ENCODE data around the gene ACTA1. TPM values are rescaled to one million over a fixed set of nuclear protein-coding genes. Genes with fewer than 3 reads are reported as not detected.

ACTA1 gene
- total and polyA plus RNA-seq, 2 donors = 7.9 to 51.9 TPM

DNA sequence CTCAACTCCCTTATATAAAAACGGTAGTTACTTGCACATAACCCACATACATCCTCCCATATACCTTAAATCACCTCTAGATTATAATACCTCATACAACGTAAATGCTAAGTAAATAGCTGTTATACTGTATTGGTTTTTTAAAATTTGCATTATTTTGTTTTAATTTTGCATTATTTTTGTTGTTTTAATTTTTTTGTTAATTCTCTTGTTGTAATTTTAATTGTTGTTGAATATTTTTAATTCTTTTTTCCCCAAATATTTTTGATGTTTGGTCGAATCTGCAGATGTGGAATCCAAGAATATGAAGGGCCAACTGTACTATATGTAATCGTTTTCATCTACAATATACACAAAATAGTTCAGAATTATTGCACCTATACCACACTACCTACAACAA, 23.5 kb upstream of the ACTA1 start:
- Histone ChIP-seq H3K4me3 (ENCODE audit: low read depth, low read length) (no peak overlapping the region), H3K4me1 (ENCODE audit: insufficient read depth) (no peaks in the 10 kb centered on the region), H3K27ac (ENCODE audit: low read depth) (no peak overlapping the region), H3K36me3 (ENCODE audit: insufficient read depth) (peaks cover 8% of the 10 kb centered on the region)
- whole genome bisulfite sequencing = 87% methylated on average over 4 of the region's 4 CpGs
- no peak for DNase-seq (ENCODE audit: extremely low spot score)

DNA sequence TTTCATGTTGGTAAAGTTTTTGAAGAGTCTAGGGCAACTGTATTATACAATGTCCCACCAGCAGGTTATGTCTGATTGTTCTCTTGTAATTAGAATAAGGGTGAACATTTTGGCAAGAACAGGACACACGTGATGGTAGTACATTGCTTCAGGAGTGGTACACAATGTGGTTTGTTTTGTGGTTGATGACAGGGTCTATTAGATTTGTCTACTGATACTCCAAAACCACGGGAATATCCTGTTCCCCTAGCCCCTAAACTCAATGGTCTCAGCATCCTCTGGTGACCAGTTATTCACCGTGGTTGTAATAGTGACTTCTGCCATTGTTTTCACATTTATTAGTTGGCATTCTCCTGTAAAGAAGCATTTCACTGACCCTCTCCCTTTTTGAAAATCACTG, 22.1 kb upstream of the ACTA1 start:
- Histone ChIP-seq H3K4me1 (ENCODE audit: insufficient read depth) (no peaks in the 10 kb centered on the region), H3K27ac (ENCODE audit: low read depth) (no peak overlapping the region), H3K36me3 (ENCODE audit: insufficient read depth) (peaks cover 8% of the 10 kb centered on the region), H3K4me3 (ENCODE audit: low read depth, low read length) (no peak overlapping the region)
- DNase-seq (ENCODE audit: extremely low spot score) = no peak
- 77% methylated on average over 3 of the region's 3 CpGs for WGBS

DNA sequence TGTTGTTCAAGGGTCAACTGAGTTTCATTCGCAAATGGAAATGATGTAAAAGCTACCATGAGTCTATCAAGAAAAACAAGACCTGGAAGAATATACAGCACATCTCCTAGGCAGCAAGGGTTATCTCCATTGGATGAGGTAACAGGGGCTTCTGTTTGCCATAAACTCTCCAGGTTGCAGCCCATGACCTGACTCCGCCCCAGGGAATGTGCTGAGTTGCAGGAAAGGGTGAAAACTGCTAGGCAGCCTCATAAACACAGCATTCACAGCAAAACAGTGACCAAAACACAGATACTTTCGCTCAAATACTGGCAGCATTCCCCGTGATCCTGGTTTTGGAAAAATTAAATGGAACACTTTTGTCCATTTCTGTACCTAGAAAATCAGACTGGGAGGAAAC, 20.2 kb upstream of the ACTA1 start:
- 89% methylated on average over 4 of the region's 4 CpGs for WGBS
- DNase-seq (ENCODE audit: extremely low spot score) = no peak
- no peaks in the 10 kb centered on the region for H3K4me1 ChIP-seq (ENCODE audit: insufficient read depth)
- H3K36me3 ChIP-seq (ENCODE audit: insufficient read depth) = peaks cover 5% of the 10 kb centered on the region
- H3K27ac ChIP-seq (ENCODE audit: low read depth) = no peak overlapping the region
- H3K4me3 ChIP-seq (ENCODE audit: low read depth, low read length) = no peak overlapping the region

DNA sequence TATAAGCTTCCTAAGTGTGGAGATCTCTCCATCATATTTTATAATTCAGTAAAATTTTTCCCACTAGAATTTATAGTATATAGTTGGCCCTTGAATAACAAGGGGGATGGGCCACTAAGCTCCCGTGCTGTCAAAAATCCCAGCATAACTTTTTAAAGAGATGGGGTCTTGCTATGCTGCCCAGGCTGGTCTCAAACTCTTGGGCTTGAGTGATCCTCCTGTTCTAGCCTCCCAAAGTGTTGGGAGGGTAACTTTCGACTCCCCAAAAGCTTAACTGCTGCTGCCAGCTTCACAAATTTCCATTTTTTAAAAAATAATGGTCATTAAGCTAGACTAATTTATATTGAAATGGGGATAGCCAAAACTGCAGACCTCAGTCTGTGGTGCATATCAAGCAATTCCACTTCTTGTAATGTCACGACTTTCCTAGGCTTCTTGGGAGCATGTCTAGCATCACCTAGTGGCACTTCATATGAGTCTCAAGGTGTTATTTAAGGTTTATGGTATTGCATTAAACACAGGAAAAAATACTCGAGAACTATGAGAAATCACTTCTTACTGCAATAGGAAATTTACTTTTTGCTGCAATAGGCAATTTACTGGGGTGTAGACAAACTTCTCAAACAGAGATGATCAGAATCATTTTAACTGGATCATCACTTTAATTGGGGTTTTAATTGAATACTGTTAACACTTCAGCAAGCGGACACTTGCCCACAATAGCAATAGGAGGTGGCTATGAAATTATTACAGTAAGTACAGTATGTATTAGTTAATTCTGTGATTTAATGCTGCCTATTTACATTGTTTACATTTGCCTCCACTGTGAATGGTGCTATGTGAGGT, 19.3 kb upstream of the ACTA1 start:
- DNase-seq (ENCODE audit: extremely low spot score) = no peak
- H3K27ac ChIP-seq (ENCODE audit: low read depth) = no peak overlapping the region
- no peak overlapping the region for H3K4me3 ChIP-seq (ENCODE audit: low read depth, low read length)
- peaks cover 5% of the 10 kb centered on the region for H3K36me3 ChIP-seq (ENCODE audit: insufficient read depth)
- WGBS = 80% methylated on average over 5 of the region's 5 CpGs
- no peaks in the 10 kb centered on the region for H3K4me1 ChIP-seq (ENCODE audit: insufficient read depth)

DNA sequence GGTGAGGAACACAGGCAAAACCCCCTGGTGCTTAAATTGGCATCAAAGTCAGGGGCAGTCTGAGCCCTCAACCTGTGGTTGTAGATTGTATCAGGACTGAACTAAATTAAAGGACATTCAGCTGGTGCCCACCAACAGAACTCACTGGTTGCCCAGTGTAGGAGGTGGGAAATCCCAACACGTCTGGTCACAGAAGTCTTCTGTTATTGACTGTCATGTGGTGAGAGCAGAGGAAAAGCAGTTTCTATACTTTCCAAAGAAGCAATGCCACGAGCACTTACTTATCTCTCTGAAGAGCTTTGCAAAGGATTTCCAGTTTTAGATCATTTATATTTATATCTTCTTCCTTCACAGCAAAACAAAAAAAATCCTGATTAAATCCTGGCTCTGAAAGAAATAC, 15.0 kb upstream of the ACTA1 start:
- Histone ChIP-seq H3K36me3 (ENCODE audit: insufficient read depth) (no peaks in the 10 kb centered on the region), H3K27ac (ENCODE audit: low read depth) (no peak overlapping the region), H3K4me1 (ENCODE audit: insufficient read depth) (no peaks in the 10 kb centered on the region), H3K4me3 (ENCODE audit: low read depth, low read length) (no peak overlapping the region)
- DNase-seq (ENCODE audit: extremely low spot score) = no peak
- 63% methylated on average over 2 of the region's 2 CpGs for WGBS

DNA sequence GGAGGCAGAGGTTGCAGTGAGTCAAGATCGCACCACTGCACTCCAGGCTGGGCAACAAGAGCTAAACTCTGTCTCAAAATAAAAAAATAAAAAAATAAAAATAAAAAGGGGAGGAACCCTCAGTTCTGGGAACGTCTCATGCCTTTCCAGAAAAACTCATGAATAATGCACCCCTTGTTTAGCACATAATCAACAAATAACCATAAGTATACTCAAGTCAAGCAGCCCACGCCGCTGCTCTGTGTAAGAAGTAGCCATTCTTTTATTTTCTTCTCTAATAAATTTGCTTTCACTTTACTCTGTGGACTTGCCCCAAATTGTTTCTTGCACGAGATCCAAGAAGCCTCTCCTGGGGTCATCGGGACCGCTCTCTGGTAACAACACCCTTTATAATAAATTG, 14.5 kb upstream of the ACTA1 start:
- no peak for DNase-seq (ENCODE audit: extremely low spot score)
- H3K4me1 ChIP-seq (ENCODE audit: insufficient read depth) = no peaks in the 10 kb centered on the region
- H3K36me3 ChIP-seq (ENCODE audit: insufficient read depth) = no peaks in the 10 kb centered on the region
- 88% methylated on average over 7 of the region's 7 CpGs for WGBS
- no peak overlapping the region for H3K4me3 ChIP-seq (ENCODE audit: low read depth, low read length)
- no peak overlapping the region for H3K27ac ChIP-seq (ENCODE audit: low read depth)

DNA sequence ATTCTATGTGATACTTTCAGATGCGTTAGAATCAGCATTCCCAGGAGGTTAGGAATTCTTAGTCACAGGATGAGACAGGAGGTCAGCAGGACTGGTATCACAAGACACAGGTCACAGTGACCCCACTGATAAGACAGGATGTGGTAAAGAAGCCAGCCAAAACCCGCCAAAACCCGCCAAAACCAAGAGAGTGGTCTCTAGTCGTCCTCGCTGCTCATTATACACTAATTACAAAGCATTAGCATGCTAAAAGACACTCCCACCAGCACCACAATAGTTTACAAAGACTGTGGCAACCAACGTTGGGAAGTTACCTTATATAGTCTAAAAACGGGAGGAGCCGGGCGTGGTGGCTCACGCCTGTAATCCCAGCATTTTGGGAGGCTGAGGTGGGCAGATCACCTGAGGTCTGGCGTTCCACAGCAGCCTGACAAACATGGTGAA, 13.9 kb upstream of the ACTA1 start:
- no peak overlapping the region for H3K4me3 ChIP-seq (ENCODE audit: low read depth, low read length)
- H3K4me1 ChIP-seq (ENCODE audit: insufficient read depth) = no peaks in the 10 kb centered on the region
- no peaks in the 10 kb centered on the region for H3K36me3 ChIP-seq (ENCODE audit: insufficient read depth)
- no peak for DNase-seq (ENCODE audit: extremely low spot score)
- H3K27ac ChIP-seq (ENCODE audit: low read depth) = no peak overlapping the region
- 89% methylated on average over 11 of the region's 11 CpGs for WGBS

DNA sequence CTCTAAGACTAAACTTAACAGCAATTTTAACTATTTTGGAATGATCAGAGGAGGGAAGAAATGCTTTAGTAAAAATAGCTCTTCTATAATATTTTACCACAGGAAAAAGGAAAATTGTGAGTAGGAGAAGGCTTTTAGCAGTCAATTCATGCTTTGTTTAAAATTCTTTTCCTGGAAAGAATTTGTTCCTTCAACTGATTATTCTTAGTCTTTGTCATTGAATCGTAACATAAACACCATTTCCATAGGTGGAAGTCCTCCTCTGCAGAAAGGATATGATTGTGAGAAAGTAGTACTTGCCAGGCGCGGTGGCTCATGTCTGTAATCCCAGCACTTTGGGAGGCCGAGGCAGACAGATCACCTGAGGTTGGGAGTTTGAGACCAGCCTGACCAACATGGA, 11.9 kb upstream of the ACTA1 start:
- no peaks in the 10 kb centered on the region for H3K36me3 ChIP-seq (ENCODE audit: insufficient read depth)
- DNase-seq (ENCODE audit: extremely low spot score) = no peak
- H3K4me3 ChIP-seq (ENCODE audit: low read depth, low read length) = no peak overlapping the region
- H3K4me1 ChIP-seq (ENCODE audit: insufficient read depth) = no peaks in the 10 kb centered on the region
- H3K27ac ChIP-seq (ENCODE audit: low read depth) = no peak overlapping the region
- WGBS = 93% methylated on average over 4 of the region's 4 CpGs

DNA sequence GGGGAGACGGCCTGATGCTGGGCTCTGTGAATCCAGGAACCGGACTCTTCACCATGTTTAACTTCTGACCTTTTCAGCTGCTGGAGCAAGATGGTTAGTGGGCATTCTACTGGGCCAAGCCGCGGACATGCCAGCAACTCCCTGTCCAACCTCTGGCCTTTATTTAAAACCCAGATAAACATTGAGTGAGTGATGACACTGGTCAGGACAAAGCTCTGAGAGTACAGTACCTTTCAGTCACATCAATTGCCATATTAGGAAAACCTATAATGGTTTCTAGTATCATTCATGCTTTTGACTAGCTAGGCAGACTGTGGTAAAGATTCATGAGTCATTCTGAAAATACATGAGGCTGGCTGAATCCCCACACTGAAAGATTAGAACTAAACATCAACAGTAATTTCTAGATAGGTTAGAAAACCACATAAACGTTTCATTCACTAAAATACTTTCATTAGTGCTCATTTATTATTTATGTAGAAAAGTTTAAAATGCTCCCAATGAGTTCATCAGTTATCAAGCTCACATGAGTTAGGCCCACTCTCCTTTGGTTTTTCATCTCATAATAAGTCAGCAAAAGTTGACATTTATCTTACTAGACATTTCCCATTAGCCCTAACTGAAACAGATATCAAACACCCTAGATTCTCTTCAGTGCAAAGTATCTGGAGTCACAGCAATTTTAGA, 7.1 kb upstream of the ACTA1 start:
- 65% methylated on average over 5 of the region's 5 CpGs for WGBS
- no peaks in the 10 kb centered on the region for H3K36me3 ChIP-seq (ENCODE audit: insufficient read depth)
- H3K4me1 ChIP-seq (ENCODE audit: insufficient read depth) = no peaks in the 10 kb centered on the region
- DNase-seq (ENCODE audit: extremely low spot score) = no peak
- H3K27ac ChIP-seq (ENCODE audit: low read depth) = no peak overlapping the region
- H3K4me3 ChIP-seq (ENCODE audit: low read depth, low read length) = no peak overlapping the region

DNA sequence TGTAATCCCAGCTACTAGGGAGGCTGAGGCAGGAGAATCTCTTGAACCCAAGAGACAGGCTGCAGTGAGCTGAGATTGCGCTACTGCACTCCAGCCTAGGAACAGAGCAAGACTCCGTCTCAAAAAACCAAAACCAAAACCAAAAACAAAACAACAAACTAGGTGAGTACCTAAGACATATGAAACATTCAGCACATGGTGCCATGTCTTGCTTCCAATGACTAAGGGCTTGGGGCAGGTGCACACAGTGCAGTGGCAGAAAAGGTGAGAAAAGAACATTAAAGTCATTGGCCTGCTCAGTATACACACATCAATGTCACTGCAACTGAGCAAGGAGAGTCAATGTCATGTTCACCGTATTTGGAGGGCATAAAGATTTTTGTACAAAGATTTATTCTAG, 4.1 kb upstream of the ACTA1 start:
- 95% methylated on average over 3 of the region's 3 CpGs for WGBS
- H3K4me1 ChIP-seq (ENCODE audit: insufficient read depth) = no peaks in the 10 kb centered on the region

DNA sequence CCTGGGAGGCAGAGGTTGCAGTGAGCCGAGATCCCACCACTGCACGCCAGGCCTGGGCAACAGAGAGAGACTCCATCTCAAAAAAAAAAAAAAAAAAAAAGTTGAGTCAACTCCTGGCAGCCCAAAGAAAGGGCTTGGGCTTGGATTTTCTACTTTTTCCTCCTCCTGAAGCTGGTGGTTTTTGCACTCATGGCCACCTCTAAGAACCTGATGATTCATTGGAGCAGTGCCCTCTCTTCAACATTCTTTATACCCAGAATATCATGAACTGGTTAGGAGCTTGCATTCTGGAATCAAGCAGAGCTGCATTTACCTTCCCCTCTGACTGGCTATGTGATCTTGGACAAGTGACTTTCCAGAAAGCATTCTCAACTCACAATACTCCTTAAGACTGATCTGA, 3.5 kb upstream of the ACTA1 start:
- no peak for DNase-seq (ENCODE audit: extremely low spot score)
- Histone ChIP-seq H3K4me1 (ENCODE audit: insufficient read depth) (no peaks in the 10 kb centered on the region), H3K27ac (ENCODE audit: low read depth) (no peak overlapping the region), H3K36me3 (ENCODE audit: insufficient read depth) (no peaks in the 10 kb centered on the region), H3K4me3 (ENCODE audit: low read depth, low read length) (no peak overlapping the region)
- WGBS = 97% methylated on average over 2 of the region's 2 CpGs

More for the DNA sequence above, 4.1 kb upstream of the ACTA1 start:
- no peaks in the 10 kb centered on the region for H3K36me3 ChIP-seq (ENCODE audit: insufficient read depth)
- no peak overlapping the region for H3K4me3 ChIP-seq (ENCODE audit: low read depth, low read length)
- no peak overlapping the region for H3K27ac ChIP-seq (ENCODE audit: low read depth)
- no peak for DNase-seq (ENCODE audit: extremely low spot score)

DNA sequence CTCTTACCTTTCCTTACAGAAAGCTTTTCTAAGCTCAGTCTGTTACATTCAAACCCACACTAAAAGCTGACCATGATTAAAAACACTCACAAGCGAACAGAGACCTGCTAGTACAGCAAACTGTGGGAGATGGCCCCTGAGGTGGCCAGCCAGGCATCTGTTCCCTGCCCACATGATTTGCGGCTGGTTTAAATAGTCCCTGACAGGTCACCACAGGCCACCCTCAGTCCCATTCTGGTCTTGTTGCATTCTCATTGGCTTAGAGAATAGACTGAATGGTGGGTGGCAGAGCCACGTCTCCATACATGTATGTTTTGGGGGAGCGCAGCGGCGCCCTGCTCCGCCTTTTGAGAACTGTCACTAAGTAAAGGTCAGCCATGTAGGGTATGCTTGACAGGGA, 2.3 kb upstream of the ACTA1 start:
- WGBS = 67% methylated on average over 7 of the region's 7 CpGs
- H3K4me1 ChIP-seq (ENCODE audit: insufficient read depth) = no peaks in the 10 kb centered on the region
- H3K36me3 ChIP-seq (ENCODE audit: insufficient read depth) = no peaks in the 10 kb centered on the region
- H3K4me3 ChIP-seq (ENCODE audit: low read depth, low read length) = no peak overlapping the region
- H3K27ac ChIP-seq (ENCODE audit: low read depth) = no peak overlapping the region
- no peak for DNase-seq (ENCODE audit: extremely low spot score)

DNA sequence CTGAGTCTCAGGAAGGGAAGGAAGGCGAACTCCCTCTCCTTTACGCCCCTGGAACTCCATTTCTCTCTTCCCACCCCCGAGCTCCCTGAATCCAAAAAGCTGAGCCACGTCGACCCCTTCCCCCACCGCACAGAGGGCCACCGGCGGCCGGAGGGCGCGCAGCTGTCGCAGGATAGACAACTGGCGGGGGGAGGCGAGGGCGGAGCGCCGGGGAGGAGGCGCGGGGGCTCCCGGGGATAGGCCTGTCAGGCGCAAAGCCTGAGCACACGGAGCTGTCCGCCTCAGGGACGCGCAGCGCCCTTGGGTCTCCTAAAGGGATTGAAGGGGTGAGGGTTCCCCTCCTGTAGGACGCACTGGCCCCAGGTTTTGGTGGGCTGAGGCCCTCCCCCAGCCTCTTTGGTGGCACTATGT, 752 bp upstream of the ACTA1 start:
- WGBS = 1% methylated on average over 27 of the region's 27 CpGs

DNA sequence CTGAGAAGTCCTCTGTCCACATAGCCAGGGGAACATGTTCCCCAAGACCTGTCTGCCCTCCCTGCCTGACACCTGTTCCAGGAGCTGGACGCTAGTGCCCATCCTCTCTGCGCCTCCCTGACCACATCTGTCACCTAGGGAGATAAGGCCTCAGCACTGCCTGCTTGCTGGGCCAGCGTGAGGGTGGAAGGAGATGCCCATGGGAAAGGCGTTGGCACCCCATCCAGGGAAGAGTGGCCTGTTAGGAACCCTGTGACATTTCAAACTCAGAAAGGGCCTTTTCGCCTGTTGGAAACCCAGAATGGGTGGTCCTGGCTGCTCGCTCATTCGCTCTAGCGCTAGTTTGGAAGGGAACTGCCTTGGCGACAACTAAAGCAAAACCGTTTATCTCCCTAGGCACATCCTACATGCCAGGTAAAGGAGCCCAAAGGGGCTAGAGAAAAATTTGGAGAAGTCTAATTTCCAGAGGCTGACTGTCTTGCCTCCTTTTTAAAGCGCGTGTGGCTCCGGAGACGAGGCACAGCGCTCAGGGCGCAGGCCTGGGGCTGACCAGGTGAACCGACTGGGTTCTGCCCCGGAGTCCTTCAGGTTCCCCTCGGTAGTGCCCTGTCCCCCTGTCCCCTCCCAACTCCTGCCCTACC, 410 bp downstream of the ACTA1 start:
- Histone ChIP-seq H3K27ac (ENCODE audit: low read depth) (no peak overlapping the region), H3K4me1 (ENCODE audit: insufficient read depth) (no peaks in the 10 kb centered on the region), H3K4me3 (ENCODE audit: low read depth, low read length) (no peak overlapping the region), H3K36me3 (ENCODE audit: insufficient read depth) (no peaks in the 10 kb centered on the region)
- DNase-seq (ENCODE audit: extremely low spot score) = no peak
- WGBS = 12% methylated on average over 19 of the region's 19 CpGs

More for the DNA sequence above, 752 bp upstream of the ACTA1 start:
- H3K4me1 ChIP-seq (ENCODE audit: insufficient read depth) = no peaks in the 10 kb centered on the region
- DNase-seq (ENCODE audit: extremely low spot score) = no peak
- no peak overlapping the region for H3K27ac ChIP-seq (ENCODE audit: low read depth)
- H3K4me3 ChIP-seq (ENCODE audit: low read depth, low read length) = no peak overlapping the region
- H3K36me3 ChIP-seq (ENCODE audit: insufficient read depth) = no peaks in the 10 kb centered on the region

Data from urinary bladder (tissue), 4 donors.